NCI-H1105 (cell line): ENCODE data around the gene OSBPL1A.

Experiments
- DNase-seq: peaks from one replicate; lab custom pipeline; 2025; lab: John Stamatoyannopoulos, UW

Gene OSBPL1A

DNA sequence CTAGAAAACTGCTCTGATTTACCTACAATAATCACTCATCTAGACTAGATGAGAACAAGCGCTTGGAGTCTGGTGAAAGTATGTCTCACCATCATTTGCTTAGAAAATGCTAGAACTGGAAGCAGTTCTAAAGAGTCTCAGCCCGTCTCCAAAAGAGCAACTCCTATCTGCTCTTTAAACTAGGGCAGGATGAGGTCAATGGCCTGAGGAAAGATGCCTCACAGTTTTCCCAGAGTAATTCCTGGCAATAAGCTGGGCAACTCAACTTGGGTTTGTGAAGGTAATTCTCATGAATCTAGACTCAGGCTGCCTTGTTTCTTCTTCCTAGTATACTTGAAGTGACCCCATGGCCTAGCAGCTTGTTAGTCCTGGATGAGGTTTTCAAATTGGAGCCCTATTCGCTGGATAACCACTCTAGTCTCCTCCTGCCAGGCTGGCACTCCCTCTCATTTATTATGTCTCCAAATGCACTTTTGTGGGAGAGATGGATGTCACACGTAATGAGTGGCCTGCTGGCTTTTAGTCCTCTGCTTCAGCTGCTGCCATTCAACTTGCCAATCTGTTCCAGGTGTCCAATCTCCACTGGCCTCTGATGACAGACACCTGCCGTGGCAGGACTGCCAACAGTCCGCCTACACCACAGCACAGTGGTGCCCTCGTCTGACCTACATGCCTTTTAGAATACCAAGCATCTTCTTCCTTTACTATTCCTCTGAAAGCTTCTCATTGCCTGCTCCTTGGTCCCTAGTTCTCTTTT, 177.9 kb downstream of the OSBPL1A start:
- no peak for DNase-seq

DNA sequence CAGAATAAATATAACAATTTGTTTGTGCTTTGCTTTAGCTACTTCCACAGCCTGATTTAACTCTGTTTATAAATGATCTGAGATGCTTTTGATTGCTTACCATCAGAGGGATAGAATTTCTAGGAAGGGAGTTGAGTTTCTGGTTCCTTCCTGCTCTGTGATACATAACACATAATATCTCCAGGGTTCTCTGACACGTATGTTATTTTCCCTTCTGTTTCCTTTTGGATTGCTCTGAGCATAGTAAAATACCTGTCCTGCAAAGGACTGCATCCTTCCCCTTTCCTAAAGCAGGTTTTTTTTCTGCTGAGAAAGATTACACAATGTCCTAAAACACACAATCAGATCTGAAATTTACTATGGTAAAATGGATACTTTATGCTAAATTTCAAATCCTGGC, 182.7 kb downstream of the OSBPL1A start:
- DNase-seq = no peak

DNA sequence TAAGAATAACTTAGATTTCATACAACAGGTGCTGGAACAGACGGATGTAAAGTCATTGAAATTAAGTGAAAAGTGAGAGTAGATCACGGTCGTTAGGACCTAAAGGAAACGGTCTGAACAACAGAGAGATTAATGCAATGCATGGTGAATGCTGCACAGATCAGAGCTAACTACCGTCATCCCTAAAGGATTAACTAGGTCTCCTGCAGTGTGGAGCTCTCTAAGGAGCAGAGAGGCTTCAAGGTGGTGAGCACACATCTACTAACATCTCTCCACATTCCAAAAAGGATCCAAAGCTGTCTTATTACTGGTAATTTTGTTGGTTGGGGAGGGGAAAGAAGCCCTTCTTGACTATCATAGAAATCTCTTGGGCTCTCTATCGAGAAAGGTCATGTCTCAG, 183.5 kb downstream of the OSBPL1A start:
- no peak for DNase-seq

DNA sequence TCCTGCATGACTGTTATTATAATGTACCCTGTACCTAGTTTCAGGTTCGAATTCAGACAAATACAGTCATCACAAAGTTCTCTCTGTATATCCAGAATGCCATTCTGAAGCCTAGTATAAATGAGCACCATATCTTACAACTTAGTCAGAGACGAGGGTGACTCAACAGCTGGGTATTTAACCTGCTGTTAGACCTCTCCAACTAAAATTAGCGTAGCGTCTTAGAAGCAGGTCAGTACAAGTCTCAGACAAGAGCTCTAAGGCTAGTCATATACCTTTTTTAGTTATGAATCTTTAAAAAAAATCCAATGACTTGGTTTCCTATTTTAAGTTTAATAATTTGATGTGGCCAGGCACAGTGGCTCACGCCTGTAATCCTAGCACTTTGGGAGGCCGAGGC, 184.7 kb downstream of the OSBPL1A start:
- no peak for DNase-seq

DNA sequence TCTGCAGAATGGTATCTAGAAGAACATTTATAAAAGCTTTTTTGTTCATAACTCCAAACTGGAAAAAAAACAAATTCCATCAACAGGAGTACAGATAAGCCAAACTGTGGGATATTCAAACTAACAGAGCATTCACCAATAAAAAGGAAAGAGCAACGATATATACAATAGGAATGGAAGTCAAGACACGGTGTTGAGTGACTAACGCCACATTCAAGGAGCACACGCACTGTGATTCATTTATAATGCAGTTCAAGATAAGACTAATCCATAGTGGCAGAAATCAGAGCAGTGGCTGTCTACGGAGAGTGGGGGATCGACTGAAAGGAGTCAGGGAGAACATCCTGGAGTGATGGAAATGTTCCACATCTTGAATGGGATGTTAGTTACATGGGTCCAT, 188.1 kb downstream of the OSBPL1A start:
- no peak for DNase-seq

DNA sequence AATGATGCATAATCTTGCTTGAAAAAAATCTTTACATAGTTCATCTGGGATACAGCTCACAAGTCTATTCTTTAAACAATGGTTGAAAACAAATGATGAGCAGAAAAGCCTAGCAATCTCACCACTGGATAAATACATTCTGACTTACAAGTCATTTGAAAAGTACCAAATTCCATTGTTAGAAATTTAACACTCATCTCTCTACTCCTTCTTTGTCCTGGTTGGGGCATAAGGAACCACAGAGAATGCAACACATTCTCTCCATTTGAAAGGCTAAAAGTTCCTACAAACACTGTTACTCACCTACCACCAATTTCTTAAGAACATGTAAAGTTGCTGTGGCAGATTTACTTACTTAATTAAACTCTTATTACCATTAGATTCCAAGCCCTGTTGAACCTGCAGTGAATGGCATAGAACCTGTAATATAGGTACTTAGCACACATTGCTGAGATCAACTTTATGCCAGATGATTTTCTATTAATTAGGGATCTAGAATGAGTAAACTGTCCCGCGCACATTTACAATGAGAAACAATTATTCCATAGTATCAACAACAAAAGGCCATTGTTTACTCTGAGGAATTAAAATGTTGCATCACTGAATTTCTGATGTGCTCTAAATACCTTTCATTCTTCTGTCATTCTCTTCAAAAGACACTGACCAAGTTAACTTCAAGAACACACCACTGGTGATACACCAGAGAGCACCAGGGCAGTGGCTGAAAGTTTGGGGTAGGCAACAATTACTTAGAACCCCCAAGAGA, 189.2 kb downstream of the OSBPL1A start:
- no peak for DNase-seq

DNA sequence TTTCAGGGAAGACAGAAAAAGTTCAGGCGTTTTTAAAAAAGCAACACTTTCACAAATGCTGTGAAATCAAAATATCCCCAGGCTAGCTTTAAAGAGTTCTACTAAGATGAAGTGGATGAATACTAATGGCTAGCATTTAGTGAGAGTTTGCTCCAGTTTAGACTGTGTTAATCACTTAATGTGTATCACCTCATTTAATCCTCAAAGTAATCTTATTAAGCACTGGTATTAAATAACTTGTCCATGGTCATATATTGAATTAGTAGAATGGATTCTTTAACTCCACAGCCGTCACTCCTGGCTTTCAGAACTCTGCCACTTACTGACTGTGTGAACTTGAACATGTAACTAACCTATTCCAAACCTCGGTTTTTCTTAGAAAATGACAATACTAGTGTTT, 192.7 kb downstream of the OSBPL1A start:
- no peak for DNase-seq

DNA sequence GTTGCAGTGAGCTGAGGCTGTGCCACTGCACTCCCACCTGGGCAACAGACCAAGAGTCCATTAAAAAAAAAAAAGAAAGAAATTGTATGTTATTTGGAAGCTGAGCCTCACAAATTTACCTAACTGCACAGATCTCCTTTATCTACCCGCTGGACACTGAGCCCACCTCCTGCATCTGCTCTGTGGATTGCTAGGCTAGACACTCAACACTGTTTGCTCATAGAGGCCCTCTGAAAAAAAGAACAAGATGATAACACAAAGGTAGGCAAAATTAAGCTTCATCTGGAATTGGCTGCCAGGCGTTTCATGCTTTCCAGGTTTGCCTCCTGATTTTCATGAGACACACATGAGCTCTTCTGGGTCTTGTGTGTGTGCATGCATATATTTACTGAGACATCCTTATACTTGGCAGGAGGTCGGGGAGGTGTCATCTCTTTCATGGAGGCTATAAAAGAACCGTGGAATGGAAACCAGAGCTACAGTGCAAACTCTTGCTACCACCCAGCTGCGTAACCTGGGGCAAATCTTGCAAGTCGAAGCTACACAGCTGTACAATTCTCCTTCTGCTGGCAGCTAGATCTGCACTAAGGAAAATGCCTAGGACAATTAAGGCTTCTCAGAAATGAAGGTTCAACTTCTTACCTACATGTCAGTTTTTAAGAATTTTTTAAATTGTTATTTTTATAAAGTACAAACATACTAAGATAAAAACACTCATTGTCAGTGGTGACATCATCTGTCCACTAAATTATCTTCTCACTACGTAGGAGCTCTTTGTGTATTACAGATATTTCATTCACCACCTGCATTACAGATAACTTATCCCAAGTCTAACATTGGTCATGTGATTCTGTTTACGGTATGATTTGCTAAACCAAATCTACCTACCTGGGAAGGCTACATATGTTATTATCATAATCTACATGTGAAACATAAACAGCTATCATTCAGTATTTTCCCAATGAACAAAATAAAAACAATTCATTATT, 195.6 kb downstream of the OSBPL1A start:
- DNase-seq = no peak

DNA sequence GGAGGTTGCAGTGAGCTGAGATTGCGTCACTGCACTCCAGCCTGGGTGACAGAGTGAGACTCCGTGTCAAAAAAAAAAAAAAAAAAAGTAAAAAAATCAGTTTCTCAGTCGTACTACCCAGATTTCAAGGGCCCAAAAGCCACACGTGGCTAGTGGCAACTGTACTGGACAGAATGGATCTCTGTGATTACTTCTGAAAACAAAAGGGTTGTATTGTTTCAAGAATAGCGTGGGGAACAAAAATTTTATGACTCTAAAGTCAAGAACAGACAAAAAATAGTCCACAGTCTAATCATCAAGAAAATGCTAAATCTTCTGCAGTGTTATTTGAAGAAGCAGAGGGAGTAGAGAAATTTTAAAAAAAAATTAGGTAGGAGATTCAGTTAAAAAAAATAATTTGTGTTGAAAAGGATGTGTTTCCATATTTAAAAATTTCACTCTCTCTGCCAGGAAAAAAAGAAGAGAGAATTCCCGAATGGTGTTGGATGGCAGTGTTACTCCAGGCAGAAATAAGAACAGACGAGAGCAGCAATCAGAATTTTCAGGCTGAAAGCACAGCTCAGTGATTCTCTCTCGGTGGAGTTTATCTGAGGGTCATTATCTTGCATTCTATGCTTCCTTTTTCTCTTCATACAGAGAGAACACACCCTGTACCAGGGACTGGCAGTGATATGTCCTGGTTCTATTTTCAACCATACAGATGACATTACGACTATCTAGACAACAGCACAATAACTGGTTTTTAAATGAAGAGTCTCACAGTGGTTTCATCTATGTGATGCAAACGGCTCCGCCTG, 196.9 kb downstream of the OSBPL1A start:
- DNase-seq = no peak

DNA sequence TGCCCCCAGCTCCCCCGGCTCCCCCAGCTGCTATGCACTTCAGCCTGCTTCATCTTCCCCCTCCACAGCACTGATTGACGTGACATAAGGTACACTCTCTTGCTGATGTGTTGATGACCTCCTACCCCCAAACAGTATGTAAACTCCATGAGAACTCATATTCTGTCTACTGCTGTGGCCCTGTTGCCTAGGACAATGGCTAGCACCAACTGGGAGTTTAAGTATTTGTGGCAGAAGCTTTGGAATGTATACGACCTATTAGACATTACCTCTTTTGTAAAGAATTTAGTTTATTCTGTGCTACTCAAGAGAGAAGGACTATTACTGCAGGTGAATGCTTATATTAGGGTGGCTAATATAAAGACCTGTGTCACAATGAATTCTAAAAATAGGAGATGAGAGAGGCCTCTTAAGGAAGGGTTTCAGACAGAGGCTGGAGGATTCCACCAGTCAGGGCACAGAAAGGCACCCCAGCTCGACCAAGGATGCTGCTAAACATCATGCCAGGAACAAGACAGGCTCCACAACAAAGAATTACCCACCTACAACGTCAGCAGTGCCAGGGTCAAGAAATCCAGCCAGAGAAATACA, 198.2 kb downstream of the OSBPL1A start:
- no peak for DNase-seq

DNA sequence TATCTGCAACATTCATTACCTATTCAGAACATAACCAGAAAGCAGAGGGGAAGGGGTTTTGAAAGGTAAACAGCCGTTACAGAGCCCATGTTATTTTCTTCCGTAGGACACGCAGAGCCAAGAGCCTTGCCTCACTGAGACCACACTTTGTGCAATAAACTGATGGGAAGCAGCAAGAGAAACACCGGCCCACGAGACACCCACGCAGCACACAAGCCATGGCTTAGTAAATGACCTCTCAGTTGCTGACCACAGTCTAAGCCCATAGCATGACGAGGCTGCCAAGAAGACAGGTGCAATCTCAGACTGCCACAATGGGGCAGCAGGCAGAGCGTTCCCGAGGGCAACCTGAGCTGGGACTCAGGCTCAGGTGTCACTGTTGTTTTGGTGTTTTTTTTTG, 199.2 kb downstream of the OSBPL1A start:
- DNase-seq = no peak

DNA sequence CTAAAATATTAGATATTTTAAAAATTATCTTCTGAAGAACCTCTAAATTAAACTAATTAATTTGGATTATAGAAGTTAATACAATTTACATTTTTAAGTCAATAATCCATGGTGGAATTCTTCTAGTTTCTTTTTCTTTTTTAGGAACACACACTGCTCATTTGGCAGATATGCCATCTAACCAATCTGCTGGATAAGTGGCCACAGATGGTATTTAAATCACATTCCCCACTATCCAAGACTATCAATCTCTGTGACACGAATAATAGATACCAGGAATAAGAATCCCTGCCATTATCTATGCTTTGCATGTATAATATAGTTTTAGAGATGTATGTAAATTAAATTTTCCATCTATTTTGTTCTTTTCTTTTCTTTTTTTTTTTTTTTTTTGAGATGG, 200.2 kb downstream of the OSBPL1A start:
- DNase-seq = no peak

DNA sequence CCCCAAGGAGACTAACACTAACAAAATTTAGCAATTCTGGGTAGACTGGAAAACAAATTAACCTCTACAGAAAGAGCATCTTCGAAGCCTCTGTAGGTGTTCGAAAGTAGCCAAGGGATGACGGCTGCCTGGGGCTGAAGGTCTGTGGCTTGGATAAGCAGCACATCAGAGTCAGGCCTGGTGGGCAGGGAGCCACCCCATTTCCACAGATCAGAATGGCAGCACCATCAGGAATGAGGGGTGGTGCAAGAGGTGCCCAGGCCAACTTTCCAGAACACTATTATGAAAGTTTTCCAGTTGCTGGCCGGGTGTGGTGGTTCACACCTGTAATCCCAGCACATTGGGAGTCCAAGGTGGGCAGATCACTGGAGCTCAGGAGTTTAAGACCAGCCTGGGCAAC, 200.9 kb downstream of the OSBPL1A start:
- no peak for DNase-seq

DNA sequence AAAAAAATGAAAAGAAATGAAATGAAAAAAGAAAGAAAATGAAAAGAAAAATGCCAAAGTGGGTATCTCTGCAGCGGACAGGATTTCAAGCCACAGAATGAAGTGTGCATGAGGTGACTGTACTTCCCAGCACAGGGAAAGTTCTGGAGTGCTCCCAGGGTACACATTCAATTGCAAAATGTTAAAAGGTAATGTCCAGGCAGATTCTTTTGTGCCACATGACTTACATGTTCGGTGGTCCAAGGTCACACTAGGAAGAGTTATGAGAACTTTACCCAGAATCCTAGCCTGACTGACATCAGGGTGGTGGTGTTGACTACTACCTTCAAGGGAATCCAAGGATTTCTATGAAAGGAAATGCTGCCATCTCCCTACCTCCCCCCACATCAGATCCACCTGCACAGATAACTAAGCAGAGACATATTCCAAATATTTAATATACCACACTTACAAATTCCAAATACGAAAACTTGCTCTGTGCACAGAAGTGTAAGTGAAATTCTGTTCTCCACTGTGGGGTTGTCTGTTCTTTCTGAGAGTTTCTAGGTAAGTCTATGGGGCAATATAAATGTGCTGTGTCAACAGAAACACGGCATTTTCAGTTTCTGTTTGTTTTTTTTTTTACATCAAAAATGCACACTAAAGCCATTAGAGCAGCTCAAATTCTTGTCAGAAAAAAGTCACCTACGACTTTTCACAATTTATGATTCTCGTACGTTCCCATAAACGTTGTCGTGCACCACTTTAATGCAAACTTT, 202.1 kb downstream of the OSBPL1A start:
- DNase-seq = no peak

DNA sequence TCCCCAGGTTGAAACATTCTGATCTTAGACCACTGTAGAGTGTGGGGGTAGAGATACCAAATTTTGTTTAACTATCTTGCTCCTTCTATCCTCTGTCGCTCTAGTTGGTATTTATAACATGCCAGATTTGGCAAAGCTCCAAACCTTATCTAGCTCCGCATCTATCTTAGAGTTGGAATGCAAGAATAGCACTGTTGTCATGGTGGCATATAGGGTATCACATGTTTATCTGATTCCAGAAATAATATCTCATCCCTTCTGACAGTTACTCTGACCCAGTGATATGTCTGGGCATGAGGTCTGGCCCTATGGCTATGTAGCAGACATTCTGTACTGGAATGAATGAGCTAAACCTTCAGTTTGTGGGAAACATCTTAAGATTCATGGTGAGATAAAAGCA, 207.0 kb downstream of the OSBPL1A start:
- DNase-seq = no peak

DNA sequence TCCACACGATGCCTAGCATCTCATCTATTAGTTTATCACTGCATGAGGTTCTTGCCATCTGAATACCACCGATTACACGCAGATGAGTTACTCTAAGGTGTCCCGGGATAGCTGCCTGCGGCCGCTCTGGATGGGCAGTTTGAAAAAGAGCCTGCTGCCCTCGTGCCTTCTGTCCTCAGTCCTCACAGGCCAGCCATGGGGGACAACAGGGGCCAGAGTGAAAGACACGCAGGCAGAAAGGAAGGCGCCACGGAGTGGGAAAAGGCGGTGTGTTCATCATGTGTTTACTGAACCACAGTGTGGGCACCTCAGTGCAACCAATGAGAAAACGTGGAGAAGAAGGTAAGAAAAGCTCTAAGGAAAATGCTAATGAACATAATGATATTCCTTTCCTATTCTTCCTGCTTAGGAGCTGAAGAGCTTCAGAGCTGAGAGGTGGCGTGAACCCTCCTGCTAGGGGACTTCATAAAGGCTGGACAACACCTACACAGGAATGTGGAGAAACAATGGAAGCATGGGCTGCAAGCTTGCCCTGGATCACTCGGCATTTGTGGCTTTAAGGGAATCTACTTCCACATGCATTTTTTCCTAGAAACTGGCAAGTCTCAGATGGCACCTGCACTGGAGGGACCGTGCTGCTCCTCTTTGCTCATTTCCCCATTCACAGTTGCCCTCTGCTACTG, 207.8 kb downstream of the OSBPL1A start:
- no peak for DNase-seq

DNA sequence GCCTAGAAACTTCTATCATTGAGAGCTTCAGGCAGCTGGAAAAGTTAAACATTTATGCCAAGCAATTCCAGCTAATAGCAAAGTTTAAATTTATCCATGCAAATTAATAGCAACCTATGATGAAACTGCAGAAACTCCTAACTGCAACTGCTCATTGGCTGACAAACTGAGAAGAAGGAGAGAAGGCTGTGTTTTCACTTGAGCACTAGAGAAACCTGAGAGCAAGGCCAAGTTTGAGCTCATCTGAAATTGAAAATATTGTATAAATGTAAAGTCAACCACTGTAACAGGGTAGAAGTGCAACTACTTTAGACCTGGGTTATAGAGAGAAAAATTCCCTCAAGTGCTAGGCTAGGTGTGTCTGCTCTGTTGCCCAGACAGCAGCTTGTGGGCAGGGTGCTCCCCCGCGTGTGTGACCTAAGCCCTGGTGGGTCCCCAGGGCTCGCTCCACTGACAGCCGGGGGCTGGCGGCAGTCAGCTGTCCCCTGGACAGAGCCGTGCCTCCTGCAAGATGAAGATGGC, 208.6 kb downstream of the OSBPL1A start:
- no peak for DNase-seq

DNA sequence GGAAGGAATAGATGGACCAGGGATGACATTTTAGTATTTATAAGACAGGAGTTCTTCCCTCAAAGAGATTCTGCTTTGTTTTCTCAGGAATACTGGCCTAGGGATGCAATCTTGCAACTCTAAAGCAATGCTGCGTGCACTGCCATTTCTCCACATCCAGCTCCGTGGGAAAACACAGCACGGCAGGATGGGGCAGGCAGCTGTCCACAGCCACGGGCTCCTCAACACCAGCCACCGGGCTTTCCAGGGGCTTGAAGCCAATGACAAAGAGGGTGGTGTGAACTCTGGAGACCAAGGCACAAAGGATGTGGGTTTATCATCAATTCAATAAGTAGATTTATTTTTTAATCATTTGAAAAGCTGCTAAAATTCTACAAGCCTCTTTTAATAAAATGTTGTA, 209.5 kb downstream of the OSBPL1A start:
- DNase-seq = no peak

DNA sequence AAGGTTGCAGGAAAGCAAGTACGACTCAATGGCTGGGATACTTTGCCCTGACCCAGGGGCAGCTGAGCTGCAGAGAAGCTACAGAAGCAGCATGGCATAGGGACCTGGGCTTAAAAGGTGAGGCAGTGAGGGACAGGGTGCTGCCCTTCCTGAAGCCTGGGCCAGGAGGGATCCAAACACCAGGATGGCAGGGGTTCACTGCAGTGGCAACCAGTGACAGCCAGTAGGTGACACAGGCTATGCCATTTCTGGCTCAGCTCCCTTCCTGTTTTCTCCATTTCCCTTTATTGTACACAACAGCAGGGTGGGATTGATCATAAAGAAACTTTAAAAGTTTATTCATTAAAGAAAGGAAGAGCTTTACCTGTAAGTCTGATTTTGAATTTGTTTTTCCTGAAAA, 209.9 kb downstream of the OSBPL1A start:
- DNase-seq = no peak

DNA sequence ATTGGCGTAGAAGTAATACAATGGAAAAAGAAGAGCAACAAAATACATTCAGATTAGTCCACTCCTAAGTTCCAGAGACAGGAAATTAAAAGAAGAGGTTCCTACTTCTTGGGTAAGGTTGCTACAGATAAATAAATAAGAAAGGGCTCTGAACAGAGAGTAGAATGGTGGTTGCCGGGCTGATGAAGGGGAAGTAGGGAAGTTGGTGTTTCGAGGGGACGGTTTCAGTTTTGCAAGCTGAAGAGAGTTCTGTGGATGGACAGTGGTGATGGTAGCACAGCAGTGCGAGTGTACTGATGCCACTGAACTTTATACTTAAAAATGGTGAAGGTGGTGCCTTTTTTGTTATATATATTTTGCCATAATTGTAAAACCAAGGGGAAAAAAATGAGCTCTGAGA, 210.6 kb downstream of the OSBPL1A start:
- no peak for DNase-seq
